Anterior cingulate cortex (tissue), 58 donors: ENCODE data around the gene FMOD.
A peak's percentile ranks its signal among the peaks of the same experiment; 100 is the strongest.
"Not testable (repeated sequence)": the region's sequence is repeated elsewhere in the genome, so short reads cannot be mapped to it uniquely, and the experiment has no call there.

Experiments
- DNase-seq, 58 donors: peaks; one replicate each; lab custom pipeline; 2025; lab: John Stamatoyannopoulos, UW

The FMOD gene

GRCh38 chr1:203327684-203328457 is 23.1 kb downstream of the FMOD start:
- peak in 48 of 58 donors; percentile 45 to 82 (median 68) for DNase-seq

DNA sequence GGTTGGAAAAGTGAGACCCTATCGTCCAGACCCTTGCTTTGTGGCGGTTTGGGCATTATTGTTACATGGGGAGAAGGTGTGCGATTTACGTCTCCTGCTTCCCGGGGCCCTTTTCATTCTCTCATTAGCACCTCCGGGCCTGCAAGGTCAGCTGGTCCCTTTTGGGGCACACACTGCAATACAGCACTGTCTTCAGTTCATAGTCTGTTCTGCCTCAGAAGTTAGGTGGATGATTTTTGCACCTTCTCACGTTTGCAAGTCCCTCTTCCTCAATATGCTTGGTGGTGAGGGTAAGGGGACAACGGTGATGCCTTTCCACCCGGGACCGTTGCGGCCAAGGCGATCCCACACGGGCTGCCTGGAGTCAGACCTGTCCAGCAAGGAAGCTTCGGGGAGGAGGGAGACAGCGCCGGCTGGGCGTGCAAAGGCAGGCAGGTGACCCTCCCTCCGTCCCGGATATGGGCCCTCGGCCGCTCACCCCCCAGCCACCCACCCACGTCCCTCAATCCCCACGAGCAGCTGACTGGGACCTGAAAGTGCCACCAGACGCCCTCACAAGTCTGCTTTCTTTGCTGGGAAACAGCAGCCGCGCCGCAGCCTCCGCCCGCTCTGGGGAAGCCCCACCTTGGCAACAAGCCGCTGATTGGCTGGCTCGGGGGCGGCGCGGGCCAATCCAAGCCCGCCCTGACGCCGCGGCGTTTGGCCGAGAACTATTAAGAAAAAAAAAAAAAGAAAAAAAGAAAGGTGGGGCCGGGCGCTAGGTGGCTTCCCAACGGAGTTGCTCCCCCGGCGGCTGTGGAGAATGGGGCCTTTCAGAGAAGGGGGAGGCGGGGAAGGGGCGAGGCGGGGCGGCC is 23.9 kb downstream of the FMOD start:
- peak; percentile 60 to 94 (median 87) for DNase-seq

GRCh38 chr1:203325418-203326091 is 25.4 kb downstream of the FMOD start:
- peak in 55 of 58 donors; percentile 33 to 89 (median 67) for DNase-seq

- DNase-seq = peak in 8 of 58 donors; percentile 46 to 89 (median 62)
These were observed 25.9 kb downstream of the FMOD start for GRCh38 chr1:203325026-203325417.

DNA sequence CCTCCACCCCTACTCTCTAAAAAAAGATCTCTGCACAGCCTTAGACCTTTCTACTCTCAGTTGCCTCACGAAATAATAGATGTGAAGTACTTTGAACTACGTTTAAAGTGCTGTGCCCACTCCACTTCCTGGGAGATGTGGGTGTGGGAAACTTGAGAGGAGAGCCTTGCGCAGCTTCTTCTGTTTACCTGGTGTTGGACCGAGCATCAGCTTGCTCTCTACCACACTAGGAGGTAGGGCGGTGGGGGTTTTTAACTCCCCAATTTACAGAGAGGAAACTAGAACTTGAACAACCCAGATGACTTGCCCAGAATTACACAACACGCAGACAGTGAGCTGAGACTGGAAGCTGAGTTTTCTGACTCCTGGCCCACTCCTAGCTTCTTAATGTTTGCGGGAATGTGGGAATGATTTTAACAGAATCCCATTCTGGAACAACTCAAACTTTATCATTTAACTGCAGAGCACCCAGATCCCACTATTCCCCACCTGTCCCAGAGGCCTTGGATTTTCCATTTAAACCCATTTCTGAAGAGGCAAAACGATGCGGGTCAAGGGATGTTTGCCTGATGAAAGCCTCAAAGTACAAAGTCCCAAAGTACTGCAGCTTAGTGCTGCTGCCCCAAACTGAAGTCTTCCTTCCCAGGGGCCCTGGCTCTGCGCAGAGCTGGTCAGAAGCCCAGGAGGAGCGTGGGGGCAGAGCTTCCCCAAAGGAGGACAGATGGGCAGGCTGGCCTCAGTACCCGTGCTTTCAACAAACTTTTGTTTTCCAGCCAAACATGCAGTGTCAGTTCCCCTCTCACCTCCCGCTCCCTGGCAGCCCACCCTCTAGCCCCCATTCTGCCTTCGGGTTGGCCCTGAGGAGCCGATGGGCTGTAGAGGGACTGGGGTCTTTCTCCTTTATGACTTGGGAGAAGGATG is 26.6 kb downstream of the FMOD start:
- peak in 22 of 58 donors; percentile 10 to 57 (median 28) for DNase-seq

DNA sequence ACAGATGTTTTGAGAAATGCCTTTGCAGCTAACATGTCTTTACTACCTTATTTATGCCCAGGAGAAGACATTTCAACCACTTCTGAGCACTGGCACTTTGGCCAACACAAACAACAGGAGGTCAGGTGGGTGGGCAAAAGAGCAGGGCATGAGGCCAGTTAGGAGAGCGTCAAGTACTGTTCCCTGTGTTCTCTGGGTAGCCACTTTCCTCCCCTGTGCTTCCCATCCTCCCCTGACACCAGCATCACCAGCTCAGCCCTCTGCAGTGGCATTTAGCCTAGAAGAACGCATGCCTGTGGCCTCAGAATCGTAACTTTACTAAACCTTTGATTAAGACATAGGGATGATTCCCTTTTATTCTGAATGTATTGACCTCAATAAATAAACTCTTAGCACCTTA is 27.3 kb downstream of the FMOD start:
- no peak for DNase-seq

GRCh38 chr1:203322500-203323179 is 28.3 kb downstream of the FMOD start:
- DNase-seq = no peak

DNA sequence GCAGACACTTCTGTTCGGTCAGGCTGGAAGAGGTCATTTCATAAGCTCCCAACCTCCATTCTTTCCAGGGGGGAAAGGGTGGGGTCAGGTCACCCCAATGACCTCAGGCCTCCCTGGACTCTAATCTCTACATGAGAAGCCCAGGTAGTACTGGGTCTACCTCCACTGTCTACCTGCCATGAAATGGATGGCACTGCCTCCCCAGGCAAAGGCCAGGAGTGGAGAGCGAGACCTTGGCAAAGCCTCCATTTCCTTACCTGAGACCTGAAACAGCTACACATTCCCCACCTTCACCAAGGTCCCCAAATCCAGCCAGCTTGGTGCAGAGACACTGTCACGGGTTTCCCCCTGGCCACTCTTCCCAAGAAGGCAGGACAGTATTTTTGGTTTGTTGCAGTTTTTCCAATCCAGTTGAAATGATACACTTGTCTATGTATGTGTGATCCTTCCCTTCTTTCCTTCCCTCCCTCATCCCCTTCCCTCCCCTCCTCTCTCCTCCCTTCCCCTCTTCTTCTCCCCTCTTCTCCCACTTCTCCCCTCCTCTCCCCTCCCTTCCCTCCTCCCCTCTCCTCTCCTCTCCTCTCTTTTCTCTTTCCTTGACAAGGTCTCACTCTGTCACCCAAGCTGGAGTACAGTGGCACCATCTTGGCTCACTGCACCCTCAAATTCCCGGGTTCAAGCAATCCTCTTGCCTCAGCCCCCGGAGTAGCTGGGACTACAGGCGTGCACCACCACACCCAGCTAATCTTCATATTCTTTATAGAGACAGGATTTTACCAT is 29.5 kb downstream of the FMOD start:
- no peak for DNase-seq

- no peak for DNase-seq
These were observed 30.2 kb downstream of the FMOD start for GRCh38 chr1:203320591-203321272.

DNA sequence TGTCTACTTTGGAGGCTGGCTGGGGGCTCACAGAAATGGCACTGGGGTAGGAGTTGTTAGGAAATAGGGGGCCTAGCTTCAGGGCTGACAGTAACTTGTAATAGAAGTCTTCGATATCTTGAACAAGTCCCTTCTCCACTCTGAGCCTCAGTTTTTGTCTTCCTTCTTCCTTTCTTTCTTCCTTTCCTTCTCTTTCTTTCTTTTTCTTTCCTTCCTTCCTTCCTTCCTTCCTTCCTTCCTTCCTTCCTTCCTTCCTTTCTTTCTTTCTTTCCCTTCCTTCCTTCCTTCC is 32.7 kb downstream of the FMOD start:
- DNase-seq = no peak

- no peak for DNase-seq
These were observed 33.3 kb downstream of the FMOD start for GRCh38 chr1:203317429-203318228.

GRCh38 chr1:203316626-203317093 is 34.3 kb downstream of the FMOD start:
- no peak for DNase-seq

GRCh38 chr1:203314025-203314759 is 36.7 kb downstream of the FMOD start:
- not testable (repeated sequence) for DNase-seq

- DNase-seq = no peak
These were observed 39.3 kb downstream of the FMOD start for GRCh38 chr1:203311368-203312301.

DNA sequence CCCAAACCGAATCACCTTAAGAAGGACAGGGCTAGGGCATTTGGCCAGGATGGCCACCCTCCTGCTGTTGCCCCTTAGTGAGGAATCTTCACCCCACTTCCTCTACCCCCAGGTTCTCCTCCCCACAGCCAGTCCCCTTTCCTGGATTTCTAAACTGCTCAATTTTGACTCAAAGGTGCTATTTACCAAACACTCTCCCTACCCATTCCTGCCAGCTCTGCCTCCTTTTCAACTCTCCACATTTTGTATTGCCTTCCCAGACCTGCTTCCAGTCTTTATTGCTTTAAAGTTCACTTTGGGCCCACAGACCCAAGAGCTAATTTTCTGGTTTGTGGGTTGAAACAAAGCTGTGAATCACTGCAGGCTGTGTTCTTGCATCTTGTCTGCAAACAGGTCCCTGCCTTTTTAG is 42.0 kb downstream of the FMOD start:
- peak in 1 of 58 donors; percentile 18 for DNase-seq
